22Rv1 (cell line): ENCODE measurements around the gene CELSR3.

Source experiments
- CTCF ChIP-seq: fragments of 450-650 bp; IDR thresholded peaks from 2 replicates; pipeline ENCODE4 v1.5.1; 2017; ENCODE audit warnings: mild to moderate bottlenecking
- ZFX ChIP-seq: fragments of 450-650 bp; IDR thresholded peaks from 2 replicates; pipeline ENCODE4 v1.6.1; 2017; ENCODE audit warnings: antibody characterized with exemption, borderline replicate concordance

GRCh38 chr3:48696156-48696555 lies 33.5 kb upstream of the CELSR3 start:
- no peak for TF ChIP-seq CTCF
- TF ChIP-seq ZFX = no peak
